ENCODE data around the gene ZYX.

Gene ZYX

DNA sequence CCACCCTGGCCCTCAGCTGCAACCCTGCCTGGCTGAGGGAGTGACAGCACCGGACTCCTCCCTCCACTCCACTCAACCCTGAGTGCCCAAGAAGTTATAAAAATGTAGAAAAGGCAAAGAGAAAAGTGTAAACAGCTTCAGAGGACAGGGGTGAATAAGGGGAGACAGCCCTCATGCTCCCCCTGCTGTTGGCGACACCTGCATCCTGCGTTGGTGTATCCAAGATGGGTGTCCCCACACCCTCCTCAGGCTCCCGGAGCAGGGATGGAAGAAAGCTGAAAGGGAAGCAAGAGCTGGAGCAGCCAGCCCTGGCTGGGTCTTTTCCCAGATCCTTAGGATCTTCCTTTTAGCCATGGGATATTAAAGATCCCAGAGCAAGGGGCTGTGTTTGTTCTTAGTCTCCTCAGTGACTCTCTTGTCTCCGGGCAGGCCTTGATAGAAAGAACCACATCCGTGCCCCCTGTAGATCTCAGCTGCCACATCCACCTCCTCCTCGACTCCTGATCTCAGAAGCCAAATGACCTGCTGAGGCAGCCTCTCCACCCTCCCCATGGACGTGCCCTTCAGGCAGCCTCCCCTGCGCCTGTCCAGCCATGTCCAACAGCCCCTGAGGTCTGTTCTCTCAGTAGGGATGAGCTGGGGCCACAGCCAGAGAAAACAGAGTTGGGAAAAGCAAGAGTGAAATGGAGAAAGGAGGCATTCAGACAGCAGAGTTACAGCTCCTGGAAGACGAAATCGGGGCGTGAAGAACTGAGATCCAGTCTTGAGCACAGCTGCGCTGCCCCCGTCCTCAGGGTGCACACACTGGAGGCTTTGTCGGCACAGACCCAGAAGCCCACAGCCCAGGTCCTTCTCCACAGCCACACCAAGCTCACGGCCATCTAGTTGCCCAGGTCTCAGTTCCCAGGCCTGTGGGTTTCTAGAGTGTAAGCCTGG is 25.4 kb upstream of the ZYX start:
- H3K36me3 ChIP-seq (ENCODE audit: insufficient read depth, low read length) = peaks cover 2% of the 10 kb centered on the region; the same call in 1 of the 2 replicates

DNA sequence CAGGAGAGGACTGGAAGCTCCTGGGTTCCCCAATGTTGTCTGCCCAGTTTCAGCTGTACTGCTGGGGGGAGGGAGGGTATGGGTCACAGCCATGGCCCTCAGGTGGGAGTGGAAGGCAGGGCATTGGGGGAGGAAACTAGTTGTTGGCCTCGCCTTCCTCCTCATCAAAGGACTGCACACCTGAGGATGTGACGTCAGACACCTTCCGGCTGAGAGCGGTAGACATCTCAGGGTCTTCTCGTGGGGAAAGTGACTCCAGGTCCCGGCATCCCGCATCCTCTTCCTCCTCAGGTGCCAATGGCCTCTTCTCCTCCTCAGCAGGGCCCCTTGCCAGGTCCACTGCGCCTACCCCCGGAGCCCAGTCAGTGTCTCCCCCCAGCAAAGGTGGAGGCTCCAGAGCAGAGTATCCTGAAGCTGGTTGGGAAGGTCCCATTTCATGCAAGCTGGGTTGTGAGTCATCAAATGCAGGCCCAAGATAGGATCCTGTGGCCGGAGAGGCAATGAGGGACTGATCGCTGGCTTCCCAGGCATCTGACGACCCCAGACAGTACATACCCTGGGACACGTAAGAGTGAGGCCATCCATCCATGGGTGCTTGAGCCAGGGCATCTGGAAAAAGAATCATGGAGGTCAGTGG is 24.6 kb upstream of the ZYX start:
- Histone ChIP-seq H3K36me3 (ENCODE audit: insufficient read depth, low read length) (peaks cover 2% of the 10 kb centered on the region; the same call in 1 of the 2 replicates), H3K4me1 (ENCODE audit: insufficient read depth, low read length) (peaks cover 14% of the 10 kb centered on the region; the same call in 1 of the 2 replicates), H3K9me3 (ENCODE audit: control insufficient read depth, insufficient read depth, low read length) (no peaks in the 10 kb centered on the region), H3K9ac (ENCODE audit: low read depth, low read length) (no peak overlapping the region)

More for the DNA sequence above, 25.4 kb upstream of the ZYX start:
- no peaks in the 10 kb centered on the region for H3K9me3 ChIP-seq (ENCODE audit: control insufficient read depth, insufficient read depth, low read length)
- no peak overlapping the region for H3K9ac ChIP-seq (ENCODE audit: low read depth, low read length)
- H3K4me1 ChIP-seq (ENCODE audit: insufficient read depth, low read length) = peaks cover 18% of the 10 kb centered on the region; the same call in 1 of the 2 replicates

DNA sequence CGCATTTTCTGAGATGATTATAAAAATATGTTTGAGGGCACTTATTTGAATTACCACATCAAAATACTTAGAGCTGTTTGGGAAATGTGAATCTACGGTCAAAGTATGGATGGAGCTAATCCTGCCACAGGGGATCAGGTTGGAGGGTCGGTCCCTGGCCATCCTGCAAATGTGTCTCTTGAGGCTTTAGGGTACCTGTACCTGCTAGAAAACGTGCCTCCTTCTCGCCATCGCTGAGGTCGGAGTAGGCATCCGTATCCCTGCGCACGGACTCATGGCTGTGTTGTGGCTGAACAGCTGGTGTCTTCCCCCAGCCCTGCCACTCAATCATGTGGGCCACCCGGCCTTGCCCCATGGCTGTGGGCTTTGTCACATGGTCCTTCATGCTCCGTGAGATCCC is 22.5 kb upstream of the ZYX start:
- Histone ChIP-seq H3K4me1 (ENCODE audit: insufficient read depth, low read length) (no peaks in the 10 kb centered on the region; the same call in 1 of the 2 replicates), H3K9me3 (ENCODE audit: control insufficient read depth, insufficient read depth, low read length) (no peaks in the 10 kb centered on the region), H3K36me3 (ENCODE audit: insufficient read depth, low read length) (peaks cover 2% of the 10 kb centered on the region; the same call in 1 of the 2 replicates), H3K9ac (ENCODE audit: low read depth, low read length) (no peak overlapping the region)

DNA sequence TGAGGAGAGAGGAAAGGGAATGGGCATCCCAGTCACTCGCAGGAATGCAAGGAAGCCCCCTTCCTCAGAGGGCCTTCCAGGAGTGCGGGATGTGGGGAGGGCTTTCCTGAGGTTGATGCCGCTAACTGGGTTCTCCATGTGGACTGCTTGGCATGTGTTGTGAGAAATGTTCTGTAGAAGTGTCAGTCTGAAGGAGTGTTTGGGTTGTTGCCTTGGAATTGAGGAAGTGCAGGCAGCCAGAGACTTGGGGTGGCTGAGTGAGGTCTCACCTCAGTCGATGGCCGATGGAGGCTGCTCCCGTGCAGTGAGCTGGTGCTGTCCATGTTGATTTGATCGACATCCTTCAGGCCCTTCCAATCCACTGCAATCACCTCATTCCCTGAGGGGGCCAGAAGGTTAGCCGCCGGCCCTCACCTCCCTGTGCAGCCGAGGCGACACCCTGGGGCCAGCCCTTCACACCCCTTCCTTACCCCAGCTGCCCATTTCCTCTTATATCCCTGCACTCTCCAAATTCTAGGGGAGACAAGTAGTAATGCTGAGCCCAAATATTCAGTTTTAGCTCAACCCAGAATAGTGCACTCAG is 21.3 kb upstream of the ZYX start:
- Histone ChIP-seq H3K4me1 (ENCODE audit: insufficient read depth, low read length) (no peaks in the 10 kb centered on the region; the same call in 1 of the 2 replicates), H3K36me3 (ENCODE audit: insufficient read depth, low read length) (peaks cover 2% of the 10 kb centered on the region; the same call in 1 of the 2 replicates), H3K9ac (ENCODE audit: low read depth, low read length) (no peak overlapping the region), H3K9me3 (ENCODE audit: control insufficient read depth, insufficient read depth, low read length) (no peaks in the 10 kb centered on the region)

DNA sequence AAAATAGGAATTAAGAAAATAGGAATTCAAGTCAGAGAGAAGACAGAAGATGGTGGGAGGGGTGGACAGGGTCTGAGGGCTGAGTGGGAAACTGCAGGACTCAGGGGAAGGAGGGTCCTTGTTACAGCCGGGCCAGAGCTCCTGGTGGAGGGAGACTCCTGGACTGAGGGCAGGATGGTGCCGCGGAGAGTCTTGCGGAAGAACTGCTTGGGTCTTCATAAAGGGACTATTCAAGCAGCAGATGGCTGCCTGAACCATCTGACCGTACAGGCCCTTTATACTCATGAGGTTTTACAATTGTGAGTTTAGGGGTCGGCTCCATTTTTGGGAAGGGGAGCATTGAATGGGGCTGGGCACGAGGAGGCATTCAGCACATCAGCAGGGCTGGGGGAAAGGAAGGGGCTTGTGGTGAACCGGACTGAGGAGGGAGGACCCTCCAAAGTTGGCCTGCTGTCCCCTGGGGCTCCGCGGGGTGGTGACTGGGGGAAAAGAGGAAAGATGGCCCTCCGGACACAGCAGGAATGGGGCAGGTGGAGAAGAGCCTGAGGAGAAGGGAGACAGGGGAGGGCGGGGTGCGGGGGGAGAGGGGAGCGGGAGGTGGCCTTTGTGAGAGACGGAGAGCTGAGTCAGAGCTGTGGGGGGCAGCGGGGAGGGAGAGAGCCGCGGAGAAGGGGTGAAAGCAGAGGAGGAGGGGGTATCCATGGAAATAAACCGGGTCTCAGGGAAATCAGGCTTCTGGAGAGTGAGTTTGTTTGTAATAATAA is 20.2 kb upstream of the ZYX start:
- H3K4me1 ChIP-seq (ENCODE audit: insufficient read depth, low read length) = no peaks in the 10 kb centered on the region; the same call in 1 of the 2 replicates
- H3K9me3 ChIP-seq (ENCODE audit: control insufficient read depth, insufficient read depth, low read length) = no peaks in the 10 kb centered on the region
- peaks cover 2% of the 10 kb centered on the region; the same call in 1 of the 2 replicates for H3K36me3 ChIP-seq (ENCODE audit: insufficient read depth, low read length)
- H3K9ac ChIP-seq (ENCODE audit: low read depth, low read length) = peak overlapping the region; percentile 84

DNA sequence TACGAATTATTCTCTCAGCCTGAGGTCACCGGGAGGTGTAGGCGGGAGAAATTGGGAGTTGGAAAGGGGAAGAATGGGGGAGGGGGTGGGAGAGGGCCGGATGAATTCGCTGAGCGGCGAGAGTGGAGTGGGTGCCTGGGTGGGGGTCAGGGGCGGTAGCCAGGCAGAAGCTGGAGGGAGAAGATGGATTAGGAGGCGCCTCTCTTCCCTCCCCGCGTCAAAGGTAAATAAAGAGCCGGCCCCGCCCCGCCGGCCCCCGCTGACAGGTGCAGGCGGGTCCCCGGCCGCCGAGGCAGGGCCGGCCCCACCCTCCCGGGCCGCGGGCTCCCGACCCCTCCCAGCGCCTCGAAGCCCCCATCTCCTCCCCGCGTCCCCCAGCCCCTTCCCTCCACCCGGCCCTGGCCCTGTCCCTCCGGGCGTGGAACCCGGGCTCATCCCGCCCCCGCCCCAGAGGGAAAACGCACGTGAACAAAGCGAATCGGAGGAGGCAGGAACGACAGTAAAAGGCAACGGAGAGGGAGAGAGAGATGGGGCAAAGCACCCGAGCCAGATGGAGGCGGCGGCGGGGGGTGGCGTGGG is 19.5 kb upstream of the ZYX start:
- Histone ChIP-seq H3K9ac (ENCODE audit: low read depth, low read length) (peak overlapping the region; percentile 84), H3K4me1 (ENCODE audit: insufficient read depth, low read length) (no peaks in the 10 kb centered on the region; the same call in 1 of the 2 replicates), H3K36me3 (ENCODE audit: insufficient read depth, low read length) (peaks cover 2% of the 10 kb centered on the region; the same call in 1 of the 2 replicates), H3K9me3 (ENCODE audit: control insufficient read depth, insufficient read depth, low read length) (no peaks in the 10 kb centered on the region)

DNA sequence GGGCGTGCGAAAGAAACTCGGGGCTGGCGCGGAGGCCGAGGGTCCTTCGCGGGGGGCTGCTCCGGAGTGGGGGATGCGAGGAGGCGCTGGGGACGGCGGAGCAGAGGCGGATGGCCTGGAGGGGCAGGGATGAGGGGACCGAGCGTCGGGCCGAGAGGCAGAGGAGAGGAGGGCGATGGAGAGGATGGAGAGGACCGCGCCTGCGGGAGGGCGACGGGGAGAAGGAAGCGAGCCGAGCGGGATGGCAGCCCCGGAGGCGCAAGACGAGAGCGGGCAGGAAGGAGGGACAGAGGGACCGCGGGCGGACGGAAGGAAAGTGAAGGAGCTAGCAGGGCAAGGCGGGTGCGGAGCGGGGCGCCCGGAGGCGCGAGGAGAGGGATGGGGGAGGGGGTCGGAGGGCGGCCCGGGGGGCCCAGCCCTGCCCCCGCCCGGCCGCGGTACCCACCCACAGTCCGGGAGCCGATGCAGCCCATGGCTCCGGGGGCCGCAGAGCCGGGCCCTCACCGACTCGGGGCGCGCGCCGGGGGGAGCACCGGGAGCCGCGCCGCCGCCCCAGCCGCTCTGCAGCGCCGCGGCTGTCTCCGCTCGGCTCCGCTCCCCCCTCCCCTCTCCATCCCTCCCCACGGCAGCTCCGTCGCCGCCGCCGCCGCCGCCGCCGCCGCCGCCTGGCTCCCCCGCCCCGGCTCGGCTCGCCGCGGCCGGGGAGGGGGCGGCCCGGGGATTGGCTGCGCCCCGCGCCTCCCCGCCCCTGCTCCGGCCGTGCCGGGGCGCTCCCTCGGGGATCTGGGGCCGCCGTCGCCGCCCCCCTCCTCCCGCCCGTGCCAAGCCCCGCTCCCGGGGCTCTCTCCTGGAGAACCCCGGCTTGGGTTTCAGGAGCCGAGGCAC is 18.8 kb upstream of the ZYX start, which contains the start of gene FAM131B:
Gene FAM131B (minus strand): TSS at position 583 of the 885 bp plus-strand sequence. CDS start 110 bp downstream, at position 473.
- Histone ChIP-seq H3K9me3 (ENCODE audit: control insufficient read depth, insufficient read depth, low read length) (no peaks in the 10 kb centered on the region), H3K9ac (ENCODE audit: low read depth, low read length) (peak within 1 kb of the TSS; percentile 84), H3K4me1 (ENCODE audit: insufficient read depth, low read length) (no peaks in the 10 kb centered on the region; the same call in 1 of the 2 replicates), H3K36me3 (ENCODE audit: insufficient read depth, low read length) (no peaks in the 10 kb centered on the region)

DNA sequence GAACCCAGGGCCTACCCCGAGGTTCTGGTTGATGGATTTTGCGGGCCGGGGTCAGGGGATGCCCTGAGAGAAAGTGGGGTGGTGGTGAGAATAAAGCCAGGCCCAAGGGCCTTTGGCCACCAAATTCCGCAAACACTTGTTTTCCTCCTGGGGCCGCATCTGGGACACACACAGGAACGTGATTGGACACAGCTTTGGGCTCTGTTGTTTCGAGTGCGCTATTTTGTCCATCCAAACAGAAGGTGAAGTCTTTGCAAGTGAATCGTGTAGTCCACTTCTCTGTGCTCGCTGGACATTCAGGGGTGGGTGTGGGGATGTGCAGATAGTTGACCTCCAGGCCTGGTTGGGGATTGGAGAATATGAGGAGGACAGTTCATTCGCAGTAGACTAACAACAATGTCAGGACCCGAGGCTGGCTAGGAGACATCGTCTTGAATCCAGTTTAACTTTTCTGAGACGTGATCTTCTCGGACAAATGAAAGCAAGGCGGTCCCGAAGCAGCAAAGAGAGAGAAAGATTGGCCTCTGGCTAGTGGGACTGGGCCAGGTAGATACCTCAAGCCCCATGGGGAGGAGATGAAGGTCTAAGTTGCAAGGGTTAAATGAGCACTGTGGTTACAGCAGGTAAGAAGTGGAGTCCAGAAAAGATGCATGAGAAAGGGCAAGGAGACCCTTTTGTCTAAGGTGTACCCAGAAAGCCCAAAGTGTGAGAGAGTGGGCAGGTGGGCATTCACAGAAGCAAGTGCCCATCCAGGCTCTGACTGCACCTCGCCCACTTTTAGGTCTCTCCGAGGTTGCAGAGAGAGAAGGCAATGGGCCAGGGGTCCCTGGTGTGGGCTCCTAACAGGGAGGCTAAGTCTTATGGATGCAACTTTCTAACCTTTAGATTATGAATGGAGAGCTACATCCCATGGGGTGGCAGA is 17.9 kb upstream of the ZYX start:
- Histone ChIP-seq H3K9ac (ENCODE audit: low read depth, low read length) (peak overlapping the region; percentile 48), H3K36me3 (ENCODE audit: insufficient read depth, low read length) (no peaks in the 10 kb centered on the region), H3K9me3 (ENCODE audit: control insufficient read depth, insufficient read depth, low read length) (no peaks in the 10 kb centered on the region), H3K4me1 (ENCODE audit: insufficient read depth, low read length) (no peaks in the 10 kb centered on the region; the same call in 1 of the 2 replicates)

DNA sequence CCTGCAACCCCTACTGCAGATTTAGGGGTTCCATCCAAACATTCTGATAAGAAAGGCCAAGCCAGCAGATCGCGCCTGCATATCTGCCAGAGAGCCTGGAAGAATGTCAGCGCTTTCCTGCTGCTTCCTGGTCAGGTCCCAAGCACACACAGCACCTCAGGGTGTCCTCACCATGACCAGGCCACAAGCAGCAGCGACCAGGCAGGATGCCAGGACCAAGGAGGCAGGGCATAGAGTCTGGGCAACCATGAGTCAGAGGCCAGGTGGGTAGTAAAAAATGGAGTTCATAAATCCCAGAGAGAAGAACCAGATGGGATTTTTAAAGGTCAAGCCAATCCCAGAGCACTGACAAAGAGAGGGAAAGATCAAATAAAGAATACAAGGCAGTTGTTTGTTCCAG is 13.2 kb upstream of the ZYX start:
- H3K4me1 ChIP-seq (ENCODE audit: insufficient read depth, low read length) = peaks cover 21% of the 10 kb centered on the region
- no peak overlapping the region for H3K9ac ChIP-seq (ENCODE audit: low read depth, low read length)
- no peaks in the 10 kb centered on the region for H3K9me3 ChIP-seq (ENCODE audit: control insufficient read depth, insufficient read depth, low read length)
- H3K36me3 ChIP-seq (ENCODE audit: insufficient read depth, low read length) = no peaks in the 10 kb centered on the region

DNA sequence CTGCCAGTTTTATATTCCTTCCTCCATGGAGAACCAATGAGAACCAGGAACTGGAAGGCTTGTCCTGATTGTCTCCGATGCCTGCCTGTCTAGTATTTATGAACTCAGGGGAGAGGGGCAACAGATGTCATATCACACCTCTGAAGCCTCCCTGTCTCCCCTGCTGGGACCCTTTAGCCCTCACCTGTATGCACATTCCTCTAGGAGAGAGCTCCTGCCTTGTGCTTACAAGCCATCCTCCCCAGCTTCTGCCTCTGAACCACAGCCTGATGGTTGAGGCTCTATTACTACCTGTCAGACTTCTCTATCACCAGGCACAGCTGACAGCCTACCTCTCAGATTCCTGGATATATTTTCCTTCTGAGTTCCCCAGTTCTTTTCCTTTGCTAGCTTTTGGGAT is 12.8 kb upstream of the ZYX start:
- Histone ChIP-seq H3K4me1 (ENCODE audit: insufficient read depth, low read length) (peaks cover 21% of the 10 kb centered on the region), H3K9ac (ENCODE audit: low read depth, low read length) (no peak overlapping the region), H3K36me3 (ENCODE audit: insufficient read depth, low read length) (no peaks in the 10 kb centered on the region), H3K9me3 (ENCODE audit: control insufficient read depth, insufficient read depth, low read length) (no peaks in the 10 kb centered on the region)

DNA sequence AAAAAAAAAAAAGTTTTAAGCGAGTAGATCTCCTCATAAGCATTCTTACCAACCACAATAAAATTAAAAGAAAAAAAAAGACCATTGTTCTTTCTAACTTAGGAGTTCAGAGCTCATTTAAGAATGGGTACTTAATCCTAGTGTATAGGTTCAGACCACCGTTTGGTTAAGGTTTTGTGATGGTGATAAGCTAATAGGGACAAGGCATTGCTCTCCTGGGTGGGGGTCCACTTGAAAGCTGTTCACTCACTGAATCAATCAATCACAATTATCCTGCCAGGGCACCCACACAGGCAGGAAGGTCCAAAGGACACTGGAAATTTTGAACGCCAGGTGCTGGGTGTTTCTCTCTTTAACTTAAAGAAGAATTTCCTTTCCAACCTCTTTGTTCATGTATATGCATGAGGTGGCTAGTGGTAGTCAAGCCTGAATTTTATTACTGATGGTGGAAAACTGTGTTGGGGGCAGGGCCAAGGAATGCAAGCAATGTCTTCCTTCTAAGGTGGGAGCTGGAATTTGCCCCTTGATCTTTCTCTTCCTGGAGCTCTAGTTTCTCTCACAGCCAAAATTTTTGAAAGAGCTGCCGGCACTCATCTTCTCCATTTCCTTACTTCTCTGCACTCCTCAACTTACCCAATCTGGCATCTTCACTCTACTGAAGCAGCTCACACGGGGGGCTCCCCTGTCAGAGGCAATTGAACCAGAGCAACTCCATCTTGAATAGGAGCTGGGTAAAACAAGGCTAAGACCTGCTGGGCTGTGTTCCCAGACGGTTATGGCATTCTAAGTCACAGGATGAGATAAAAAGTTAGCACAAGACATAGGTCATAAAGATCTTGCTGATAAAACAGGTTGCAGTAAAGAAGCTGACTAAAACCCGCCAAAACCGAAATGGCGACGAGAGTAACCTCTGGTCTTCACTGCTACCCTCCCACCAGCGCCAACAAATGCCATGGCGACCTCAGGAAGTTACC is 11.2 kb upstream of the ZYX start:
- H3K36me3 ChIP-seq (ENCODE audit: insufficient read depth, low read length) = no peaks in the 10 kb centered on the region
- peaks cover 21% of the 10 kb centered on the region for H3K4me1 ChIP-seq (ENCODE audit: insufficient read depth, low read length)
- no peaks in the 10 kb centered on the region for H3K9me3 ChIP-seq (ENCODE audit: control insufficient read depth, insufficient read depth, low read length)

More for the DNA sequence above, 11.2 kb upstream of the ZYX start:
- no peak overlapping the region for H3K9ac ChIP-seq (ENCODE audit: low read depth, low read length)
